GM19395 (cell line): ENCODE measurements around the gene MANEAL.

Experiments used
- ATAC-seq: cut with Tn5 transposase; IDR thresholded peaks from one replicate; pipeline ENCODE4 v1.9.1; 2021; ENCODE audit warnings: mild to moderate bottlenecking, moderate library complexity; ENCODE audit not compliant: unreplicated experiment

MANEAL gene

DNA sequence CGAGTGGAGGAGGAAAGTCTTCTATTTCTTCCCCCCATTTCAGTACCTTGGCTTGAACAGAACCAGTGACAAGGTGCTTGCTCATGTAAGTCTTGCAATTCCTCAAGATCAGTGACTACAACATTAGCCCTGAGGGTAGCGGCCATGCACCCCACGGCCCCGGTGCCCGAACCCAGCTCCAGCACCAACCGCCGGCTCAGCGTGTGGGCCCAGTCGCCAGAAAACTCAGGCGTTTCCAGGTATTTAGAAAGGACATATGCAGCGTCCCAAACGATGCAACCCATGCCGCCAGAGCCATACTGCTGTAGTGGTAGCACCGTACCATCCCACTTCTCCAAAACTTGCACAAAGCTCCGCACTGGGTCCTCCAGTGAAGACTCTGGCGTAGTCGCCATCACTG, 11.2 kb upstream of the MANEAL start:
- no peak for ATAC-seq

GRCh38 chr1:37792943-37793686, 532 bp upstream of the MANEAL start:
- ATAC-seq = no peak

DNA sequence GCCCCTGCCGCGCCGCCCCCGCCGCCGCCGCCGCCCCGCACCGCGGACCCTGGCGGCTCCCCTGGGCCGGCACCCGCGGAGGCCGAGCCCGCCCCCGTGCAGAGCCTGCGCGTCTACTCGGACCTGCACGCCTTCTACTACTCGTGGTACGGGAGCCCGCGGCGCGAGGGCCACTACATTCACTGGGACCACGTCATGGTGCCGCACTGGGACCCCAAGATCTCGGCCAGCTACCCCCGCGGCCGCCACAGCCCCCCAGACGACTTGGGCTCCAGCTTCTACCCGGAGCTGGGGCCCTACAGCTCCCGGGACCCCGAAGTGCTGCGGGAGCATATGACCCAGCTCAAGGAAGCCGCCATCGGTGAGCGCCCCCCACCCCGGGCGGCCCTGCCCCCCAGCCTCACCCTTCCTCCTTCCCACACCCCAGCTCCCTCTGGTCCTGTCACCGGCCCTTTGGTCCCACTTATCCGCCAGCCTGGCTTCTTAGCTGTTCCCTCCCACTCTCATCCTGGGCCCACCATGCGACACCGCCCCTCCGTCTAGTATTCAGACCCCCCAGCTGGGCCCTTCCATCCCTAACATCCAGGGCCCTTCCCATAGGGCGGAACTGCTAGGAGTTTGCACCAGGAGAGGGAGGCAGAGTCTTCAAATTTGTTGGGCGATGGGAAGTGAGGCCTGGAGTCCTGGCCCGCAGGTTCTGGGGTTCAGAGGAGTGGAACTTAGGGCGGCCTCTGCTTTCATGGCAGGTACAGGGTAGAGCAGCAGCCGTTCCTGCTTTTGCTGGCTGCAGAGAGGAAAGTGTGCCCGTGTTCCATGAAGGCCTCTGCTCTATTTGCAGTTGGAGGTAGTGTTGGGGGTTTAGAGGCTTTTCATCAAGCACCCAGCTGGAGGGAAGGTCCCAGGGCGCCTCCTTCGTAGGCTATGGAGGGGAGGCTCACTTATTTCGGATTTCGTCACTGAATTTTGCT, 1.0 kb downstream of the MANEAL start:
- ATAC-seq = no peak

- no peak for ATAC-seq
These were observed 1.9 kb downstream of the MANEAL start for GRCh38 chr1:37795340-37796125.

- ATAC-seq = no peak
These were observed 4.2 kb downstream of the MANEAL start for GRCh38 chr1:37797750-37798345.

DNA sequence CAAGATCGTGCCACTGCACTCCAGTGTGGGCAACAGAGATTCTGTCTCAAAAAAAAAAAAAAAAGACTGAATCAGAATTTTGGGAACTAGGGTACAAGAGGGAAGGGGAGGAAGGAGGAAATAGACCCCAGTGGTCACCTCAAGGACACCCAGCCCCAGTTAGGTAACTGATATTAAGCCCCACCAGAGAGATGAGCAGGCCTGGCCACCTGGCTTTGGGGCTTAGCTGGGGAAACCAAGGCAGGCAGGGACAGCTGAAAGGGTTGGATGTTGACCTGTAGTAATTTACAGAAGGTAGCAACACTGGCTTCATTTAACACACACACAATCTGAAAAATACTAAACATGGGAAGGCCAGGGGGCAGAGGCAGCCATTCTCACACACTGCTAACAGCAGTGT, 8.8 kb downstream of the MANEAL start:
- ATAC-seq = no peak

DNA sequence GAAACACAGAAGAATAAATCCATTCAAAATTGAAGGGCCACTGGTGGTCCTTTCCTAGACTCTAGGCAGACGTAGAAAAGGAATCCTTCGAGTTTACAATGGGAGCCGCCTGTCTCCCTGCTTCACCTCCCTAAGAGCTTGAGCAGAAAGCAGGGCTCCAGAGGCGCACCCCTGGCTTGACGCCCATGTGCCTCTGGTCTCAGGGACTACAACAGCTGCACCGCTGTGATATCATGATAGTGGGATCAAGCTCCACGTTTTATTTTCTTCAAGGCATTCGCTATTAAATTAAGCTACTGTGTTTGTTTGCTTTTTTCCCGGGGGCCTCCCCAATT, 13.5 kb downstream of the MANEAL start:
- ATAC-seq = no peak

GRCh38 chr1:37807555-37808368, 14.1 kb downstream of the MANEAL start, which contains the start of the genes C1orf122 and YRDC:
C1orf122 (plus strand) TSS chr1:37807790; CDS start chr1:37808405, 615 bp downstream.
YRDC (minus strand) TSS chr1:37808208; CDS start chr1:37808180, 28 bp downstream.
- ATAC-seq = peak; percentile 83

DNA sequence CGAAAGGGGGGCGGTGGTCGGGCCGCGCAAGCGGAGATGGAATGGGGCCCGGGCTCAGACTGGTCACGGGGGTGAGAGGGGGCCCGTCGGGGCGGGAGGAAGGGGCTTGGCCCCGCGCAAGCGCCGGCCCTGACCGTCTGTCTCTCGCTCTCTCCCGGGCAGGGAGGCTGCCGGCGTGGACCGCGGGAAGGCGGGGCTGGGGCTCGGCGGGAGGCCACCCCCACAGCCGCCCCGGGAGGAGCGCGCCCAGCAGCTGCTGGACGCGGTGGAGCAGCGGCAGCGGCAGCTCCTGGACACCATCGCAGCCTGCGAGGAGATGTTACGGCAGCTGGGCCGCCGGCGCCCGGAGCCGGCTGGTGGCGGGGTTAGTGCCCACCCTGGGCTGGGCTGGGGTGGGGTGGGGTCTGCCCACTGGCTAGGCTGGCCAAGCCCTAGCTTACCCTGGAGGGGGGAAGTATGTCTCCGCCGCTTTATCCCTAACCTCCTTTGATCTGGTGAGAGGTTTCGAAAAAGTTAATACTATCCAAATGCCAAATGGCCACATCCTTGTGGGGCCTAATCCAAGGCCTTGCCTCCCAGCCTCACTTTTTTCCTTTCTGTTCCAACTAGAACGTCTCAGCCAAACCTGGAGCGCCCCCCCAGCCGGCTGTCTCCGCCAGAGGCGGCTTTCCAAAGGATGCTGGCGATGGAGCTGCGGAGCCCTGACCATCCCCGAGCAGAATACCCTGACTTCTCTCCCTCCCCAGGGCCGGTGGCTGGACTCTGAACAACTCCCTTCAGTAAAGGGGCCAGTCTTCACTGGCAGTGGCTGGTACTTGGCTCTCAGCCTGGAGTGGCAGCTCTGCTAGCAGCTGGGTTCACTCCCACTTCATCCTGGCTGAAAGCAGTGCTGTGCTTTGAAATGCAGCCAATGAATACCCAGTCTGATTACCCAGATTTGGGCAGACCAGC, 15.0 kb downstream of the MANEAL start:
- peak; percentile 28 for ATAC-seq

GRCh38 chr1:37809942-37810341, 16.3 kb downstream of the MANEAL start:
- ATAC-seq = no peak

GRCh38 chr1:37811027-37811655, 17.5 kb downstream of the MANEAL start:
- no peak for ATAC-seq

- ATAC-seq = no peak
These were observed 20.0 kb downstream of the MANEAL start for GRCh38 chr1:37813529-37814145.

- no peak for ATAC-seq
These were observed 20.6 kb downstream of the MANEAL start for GRCh38 chr1:37814252-37814651.

- no peak for ATAC-seq
These were observed 23.8 kb downstream of the MANEAL start for GRCh38 chr1:37817481-37817880.

GRCh38 chr1:37821481-37821880, 27.8 kb downstream of the MANEAL start:
- ATAC-seq = no peak

DNA sequence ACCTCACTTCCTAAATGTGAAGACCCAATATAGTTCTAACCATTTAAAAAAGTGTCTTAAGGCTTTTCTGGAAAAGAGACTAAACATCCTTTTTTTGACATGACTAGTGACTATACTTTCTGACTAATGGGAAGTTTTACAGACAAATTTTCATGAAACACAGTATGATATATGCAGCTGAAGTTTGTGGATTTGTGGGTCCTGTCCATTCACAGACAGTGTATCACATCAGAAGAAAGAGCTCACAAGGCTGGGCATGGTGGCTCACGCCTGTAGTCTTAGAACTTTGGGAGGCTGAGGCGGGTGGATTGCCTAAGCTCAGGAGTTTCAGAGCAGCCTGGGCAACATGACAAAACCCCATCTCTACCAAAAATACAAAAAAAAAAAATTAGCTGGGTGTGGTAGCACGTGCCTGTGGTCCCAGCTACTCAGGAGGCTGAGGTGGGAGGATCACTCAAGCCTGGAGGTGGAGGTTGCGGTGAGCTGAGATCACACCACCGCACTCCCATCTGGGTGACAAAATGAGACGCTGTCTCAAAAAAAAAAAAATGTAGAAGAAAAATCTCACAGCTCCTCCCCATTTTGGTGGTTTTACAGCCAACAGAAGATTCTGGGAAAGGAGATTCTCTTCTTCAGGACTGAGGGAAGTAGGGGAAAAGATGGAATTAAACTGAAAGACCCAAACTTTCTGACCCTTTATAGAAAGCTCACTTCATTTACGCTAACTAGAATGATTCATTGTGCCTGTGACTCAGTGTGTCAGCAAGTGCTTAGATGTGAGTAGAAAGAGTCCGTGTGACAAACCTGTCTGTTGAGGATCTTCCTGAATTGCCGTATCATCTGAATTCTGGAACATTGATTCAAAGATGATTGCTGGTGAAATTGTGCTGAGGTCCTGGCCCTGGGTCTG, 29.5 kb downstream of the MANEAL start:
- ATAC-seq = no peak

DNA sequence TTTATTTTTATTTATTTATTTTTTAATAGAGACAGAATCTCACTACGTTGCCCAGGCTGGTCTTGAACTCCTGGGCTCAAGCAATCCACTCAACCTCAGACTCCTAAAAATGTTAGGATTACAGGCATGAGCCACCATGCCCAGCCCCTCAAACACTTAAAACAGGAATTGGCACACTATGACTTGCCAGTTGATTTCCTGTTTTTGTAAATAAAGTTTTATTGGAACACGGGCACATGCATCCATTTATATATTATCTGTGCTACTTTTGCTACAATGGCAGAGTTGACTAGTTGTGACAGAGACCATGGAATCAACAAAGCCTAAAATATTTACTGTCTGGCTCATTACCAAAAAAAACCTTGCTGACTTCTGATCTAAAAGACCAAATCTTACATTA, 30.4 kb downstream of the MANEAL start:
- no peak for ATAC-seq
